ENCODE measurements around the gene ANKRD55. TPM values are rescaled to one million over a fixed set of nuclear protein-coding genes. Genes with fewer than 3 reads are reported as not detected.

The ANKRD55 gene
- total RNA-seq, 1 donor from 2014 or later = not detected

GRCh38 chr5:56147659-56148230, 85.4 kb downstream of the ANKRD55 start:
- Mint-ChIP-seq H3K4me3 (no peak overlapping the region), H3K4me1 (no peaks in the 10 kb centered on the region), H3K27ac (no peak overlapping the region), H3K36me3 (no peaks in the 10 kb centered on the region), H3K27me3 (ENCODE audit: insufficient read depth, low read depth) (no peaks in the 10 kb centered on the region), H3K9me3 (no peaks in the 10 kb centered on the region)
- H3K9ac ChIP-seq = no peak overlapping the region
- no peak for DNase-seq (ENCODE audit: low spot score)
- H3K36me3 ChIP-seq = no peaks in the 10 kb centered on the region
- H3K4me2 ChIP-seq = no peak overlapping the region
- no peaks in the 10 kb centered on the region for H3K4me1 ChIP-seq
- H4K20me1 ChIP-seq (ENCODE audit: low read depth) = no peaks in the 10 kb centered on the region
- H2AFZ ChIP-seq (replicated peaks) = no peak overlapping the region
- no peak overlapping the region for H3K27ac ChIP-seq
- no peaks in the 10 kb centered on the region for H3K27me3 ChIP-seq
- H3K9me3 ChIP-seq (ENCODE audit: low read depth) = no peaks in the 10 kb centered on the region
- no peaks in the 10 kb centered on the region for H3K79me2 ChIP-seq (ENCODE audit: low read depth)
- no peaks in the 10 kb centered on the region for H3F3A ChIP-seq (ENCODE audit: low read depth)
- no peak overlapping the region for H3K4me3 ChIP-seq
- TF ChIP-seq CTCF (IDR thresholded peaks at IDR 0.05) (no peak), EZH2 (IDR thresholded peaks at IDR 0.05) (no peak), EZH2phosphoT487 (IDR thresholded peaks at IDR 0.05) (no peak)

GRCh38 chr5:56147106-56147505, 86.0 kb downstream of the ANKRD55 start:
- no peaks in the 10 kb centered on the region for H3F3A ChIP-seq (ENCODE audit: low read depth)
- no peak for DNase-seq (ENCODE audit: low spot score)
- no peaks in the 10 kb centered on the region for H3K36me3 ChIP-seq
- Mint-ChIP-seq H3K27ac (no peak overlapping the region), H3K36me3 (no peaks in the 10 kb centered on the region), H3K4me1 (no peaks in the 10 kb centered on the region), H3K9me3 (no peaks in the 10 kb centered on the region), H3K4me3 (no peak overlapping the region), H3K27me3 (ENCODE audit: insufficient read depth, low read depth) (no peaks in the 10 kb centered on the region)
- TF ChIP-seq CTCF (IDR thresholded peaks at IDR 0.05) = no peak
- H2AFZ ChIP-seq (replicated peaks) = no peak overlapping the region
- H3K79me2 ChIP-seq (ENCODE audit: low read depth) = no peaks in the 10 kb centered on the region
- H3K27ac ChIP-seq = no peak overlapping the region
- H3K9me3 ChIP-seq (ENCODE audit: low read depth) = no peaks in the 10 kb centered on the region
- H4K20me1 ChIP-seq (ENCODE audit: low read depth) = no peaks in the 10 kb centered on the region
- no peaks in the 10 kb centered on the region for H3K27me3 ChIP-seq
- H3K4me3 ChIP-seq = no peak overlapping the region
- no peak overlapping the region for H3K4me2 ChIP-seq
- H3K4me1 ChIP-seq = no peaks in the 10 kb centered on the region
- H3K9ac ChIP-seq = no peak overlapping the region

DNA sequence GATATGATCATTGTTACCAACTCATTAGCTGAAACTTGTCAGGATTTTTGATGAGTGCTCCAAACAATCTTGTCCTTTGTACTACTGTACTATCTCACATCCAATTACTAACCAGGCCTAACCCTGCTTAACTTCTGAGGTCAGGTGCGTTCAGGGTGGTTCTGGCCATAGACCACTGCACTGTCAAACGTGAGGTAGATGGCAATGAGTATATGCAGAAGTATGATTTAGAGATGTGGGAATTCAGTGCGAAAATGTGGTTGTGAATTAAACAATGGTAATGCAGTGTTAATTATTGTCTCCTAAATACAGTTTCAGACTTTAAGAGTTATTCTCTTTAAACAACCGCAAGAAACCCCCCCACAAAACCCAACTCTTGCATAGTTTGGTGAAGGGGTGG, 86.5 kb downstream of the ANKRD55 start:
- Mint-ChIP-seq H3K4me3 (no peak overlapping the region), H3K27ac (no peak overlapping the region), H3K9me3 (no peaks in the 10 kb centered on the region), H3K27me3 (ENCODE audit: insufficient read depth, low read depth) (no peaks in the 10 kb centered on the region), H3K4me1 (no peaks in the 10 kb centered on the region), H3K36me3 (no peaks in the 10 kb centered on the region)
- no peak overlapping the region for H3K27ac ChIP-seq
- no peaks in the 10 kb centered on the region for H3K4me1 ChIP-seq
- TF ChIP-seq CTCF (IDR thresholded peaks at IDR 0.05) (no peak), EZH2phosphoT487 (IDR thresholded peaks at IDR 0.05) (no peak), EZH2 (IDR thresholded peaks at IDR 0.05) (no peak)
- H3K4me2 ChIP-seq = no peak overlapping the region
- H3K36me3 ChIP-seq = no peaks in the 10 kb centered on the region
- no peaks in the 10 kb centered on the region for H3F3A ChIP-seq (ENCODE audit: low read depth)
- no peak overlapping the region for H3K4me3 ChIP-seq
- H3K79me2 ChIP-seq (ENCODE audit: low read depth) = no peaks in the 10 kb centered on the region
- H4K20me1 ChIP-seq (ENCODE audit: low read depth) = no peaks in the 10 kb centered on the region
- H3K9me3 ChIP-seq (ENCODE audit: low read depth) = no peaks in the 10 kb centered on the region
- no peaks in the 10 kb centered on the region for H3K27me3 ChIP-seq
- H2AFZ ChIP-seq (replicated peaks) = no peak overlapping the region
- DNase-seq (ENCODE audit: low spot score) = no peak
- no peak overlapping the region for H3K9ac ChIP-seq

Data from neural progenitor cell (in vitro differentiated cells).